Fibroblast of mammary gland (primary cell): ENCODE measurements around the gene HID1.
A peak's percentile ranks its signal among the peaks of the same experiment; 100 is the strongest.

ENCODE experiments used
- DNase-seq: peaks from one replicate; pipeline ENCODE4 v3.0.0-alpha.2; 2010; ENCODE audit warnings: low read depth
- H3K4me3 ChIP-seq: 2 replicates; pipeline ENCODE4 v1.5.1; 2011; ENCODE audit warnings: low read depth, mild to moderate bottlenecking, low read length, moderate library complexity; ENCODE audit not compliant: control insufficient read depth
- TF ChIP-seq, protein P1 (sequence below): conservative IDR thresholded peaks from 2 replicates; pipeline ENCODE4 v1.5.1; 2011; ENCODE audit warnings: low read depth, low read length, inconsistent platforms; ENCODE audit not compliant: control insufficient read depth, insufficient read depth

Gene HID1

DNA sequence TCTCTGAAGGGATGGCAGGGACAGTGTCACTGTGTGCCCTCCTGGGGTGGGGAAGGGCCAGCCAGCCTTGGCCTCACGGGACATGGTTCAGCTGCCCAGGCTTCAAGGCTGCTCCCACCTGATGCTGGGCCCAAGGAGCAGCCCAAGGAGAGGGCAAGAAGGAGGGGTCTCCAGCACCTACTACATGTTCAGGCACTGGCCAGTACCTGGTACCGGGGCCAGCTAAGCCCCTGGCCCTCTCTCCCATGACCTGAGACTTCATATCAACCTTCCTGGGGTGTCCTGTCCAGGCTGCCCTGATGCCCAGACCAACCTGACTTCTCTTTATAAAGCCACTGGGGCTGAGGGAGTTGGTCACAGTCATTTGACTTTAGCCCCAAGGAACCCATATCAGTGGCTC is 50.8 kb downstream of the HID1 start:
- TF ChIP-seq, protein P1, sequence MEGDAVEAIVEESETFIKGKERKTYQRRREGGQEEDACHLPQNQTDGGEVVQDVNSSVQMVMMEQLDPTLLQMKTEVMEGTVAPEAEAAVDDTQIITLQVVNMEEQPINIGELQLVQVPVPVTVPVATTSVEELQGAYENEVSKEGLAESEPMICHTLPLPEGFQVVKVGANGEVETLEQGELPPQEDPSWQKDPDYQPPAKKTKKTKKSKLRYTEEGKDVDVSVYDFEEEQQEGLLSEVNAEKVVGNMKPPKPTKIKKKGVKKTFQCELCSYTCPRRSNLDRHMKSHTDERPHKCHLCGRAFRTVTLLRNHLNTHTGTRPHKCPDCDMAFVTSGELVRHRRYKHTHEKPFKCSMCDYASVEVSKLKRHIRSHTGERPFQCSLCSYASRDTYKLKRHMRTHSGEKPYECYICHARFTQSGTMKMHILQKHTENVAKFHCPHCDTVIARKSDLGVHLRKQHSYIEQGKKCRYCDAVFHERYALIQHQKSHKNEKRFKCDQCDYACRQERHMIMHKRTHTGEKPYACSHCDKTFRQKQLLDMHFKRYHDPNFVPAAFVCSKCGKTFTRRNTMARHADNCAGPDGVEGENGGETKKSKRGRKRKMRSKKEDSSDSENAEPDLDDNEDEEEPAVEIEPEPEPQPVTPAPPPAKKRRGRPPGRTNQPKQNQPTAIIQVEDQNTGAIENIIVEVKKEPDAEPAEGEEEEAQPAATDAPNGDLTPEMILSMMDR = no peak
- H3K4me3 ChIP-seq = no peak overlapping the region
- DNase-seq = no peak

DNA sequence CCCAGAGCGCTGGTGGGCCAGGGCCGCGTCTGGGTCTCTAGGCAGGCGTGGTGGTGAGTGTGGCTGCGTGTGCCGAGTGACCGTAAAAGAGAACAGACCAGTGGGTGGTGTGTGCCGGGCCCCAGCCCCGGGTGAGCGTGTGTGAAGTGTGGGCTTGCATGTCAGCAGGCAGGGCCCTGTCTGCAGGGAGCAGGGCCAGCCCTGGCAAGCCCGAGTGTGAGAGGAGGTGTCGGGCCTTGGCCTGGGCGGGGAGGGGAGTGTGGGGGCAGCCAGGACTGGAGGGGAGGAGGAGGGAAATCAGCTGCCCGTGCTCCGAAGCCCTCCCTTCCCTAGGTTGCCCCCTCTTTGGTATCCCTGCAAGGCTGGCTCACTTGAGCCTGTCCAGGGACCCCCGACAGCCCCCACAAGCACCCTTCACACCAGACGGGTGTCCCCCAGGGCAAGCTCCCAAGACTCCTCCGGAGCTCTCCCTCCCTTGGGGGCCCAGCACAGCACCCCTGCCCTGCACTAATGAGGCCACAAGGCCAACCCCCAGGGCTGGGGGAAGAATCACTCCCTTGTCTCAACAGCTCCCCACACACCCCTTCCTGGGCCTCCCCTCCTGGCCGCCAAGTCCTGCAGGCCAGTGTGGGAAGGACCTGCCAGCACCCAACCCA is 51.4 kb downstream of the HID1 start:
- no peak for DNase-seq
- no peak overlapping the region for H3K4me3 ChIP-seq
- TF ChIP-seq, protein P1 = no peak

DNA sequence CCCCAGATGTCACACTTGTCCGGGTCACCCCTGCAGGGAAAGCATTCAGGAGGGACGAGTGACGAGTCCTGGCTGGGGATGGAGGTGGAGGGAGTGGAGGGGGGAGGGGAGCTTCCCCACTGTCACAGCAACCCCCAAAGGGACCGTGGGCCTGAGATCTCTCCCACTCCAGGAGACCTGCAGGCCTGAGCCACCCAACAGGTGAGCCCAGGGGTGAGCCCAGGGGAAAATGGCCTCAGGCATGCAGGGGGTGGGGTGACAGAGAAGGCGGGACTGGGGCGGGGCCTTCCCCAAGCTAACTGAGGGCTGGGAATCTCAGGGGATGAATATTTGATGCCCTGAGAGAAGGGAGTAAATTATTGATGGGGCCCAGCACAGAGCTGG is 51.9 kb downstream of the HID1 start:
- TF ChIP-seq, protein P1 = no peak
- DNase-seq = no peak
- H3K4me3 ChIP-seq = no peak overlapping the region

DNA sequence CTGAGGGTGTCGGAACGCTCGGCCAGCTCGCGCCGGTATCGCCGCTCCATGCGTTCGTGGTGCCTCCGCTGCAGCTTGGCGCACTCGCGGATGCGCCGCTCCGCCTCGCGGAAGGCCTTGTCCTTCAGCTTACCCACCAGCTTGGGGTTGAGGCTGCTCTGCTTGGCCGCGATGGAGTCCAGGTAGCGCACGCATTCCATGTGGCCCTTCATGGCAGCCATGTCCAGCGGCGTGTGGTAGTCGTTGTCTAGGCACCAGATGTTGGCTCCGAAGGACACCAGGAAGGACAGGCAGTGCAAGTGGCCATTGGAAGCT is 52.3 kb downstream of the HID1 start:
- H3K4me3 ChIP-seq = no peak overlapping the region
- TF ChIP-seq, protein P1 = no peak
- no peak for DNase-seq

DNA sequence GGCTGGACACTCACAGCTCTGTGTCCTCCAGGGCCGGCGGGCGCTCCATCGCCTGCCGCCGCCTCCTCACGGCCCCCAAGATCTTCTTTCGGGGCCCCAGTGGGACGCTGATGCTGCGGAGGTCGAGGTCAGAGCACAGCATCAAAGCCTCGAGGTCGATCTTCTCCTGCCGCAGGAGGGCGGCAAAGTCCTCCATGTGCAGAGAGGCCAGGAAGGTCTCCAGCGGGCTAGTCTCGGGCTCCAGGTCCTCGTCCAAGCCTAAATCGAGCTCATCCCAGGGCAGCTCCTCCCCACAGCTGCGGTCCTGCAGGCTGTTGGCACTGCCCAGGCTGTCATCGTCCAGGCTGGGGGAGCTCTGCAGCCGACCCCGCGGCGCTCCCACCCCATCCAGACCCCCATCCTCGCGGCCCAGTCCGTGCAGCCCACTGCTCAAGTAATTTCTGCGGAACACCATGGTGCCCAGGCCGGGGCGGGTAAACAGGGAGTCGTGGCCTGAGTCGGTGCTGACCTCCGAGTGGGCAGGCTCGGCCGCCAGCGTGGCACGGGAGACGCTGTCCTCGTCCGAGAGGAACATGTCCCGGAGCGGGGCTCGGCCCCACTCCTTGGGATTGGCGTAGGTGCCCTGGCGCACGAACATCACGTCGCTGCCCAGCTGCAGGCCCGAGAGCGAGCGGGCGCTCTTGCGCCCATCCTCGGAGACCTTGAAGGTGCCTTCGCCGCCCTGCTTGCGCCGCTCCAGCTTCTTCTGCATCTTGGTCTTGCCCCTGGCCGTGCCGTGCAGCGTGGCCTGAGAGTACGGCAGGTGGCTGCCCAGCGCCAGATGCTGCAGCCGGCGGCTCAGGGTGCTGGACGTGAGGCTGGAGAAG is 52.9 kb downstream of the HID1 start:
- DNase-seq = peak; percentile 3
- H3K4me3 ChIP-seq = no peak overlapping the region
- TF ChIP-seq, protein P1 = no peak

DNA sequence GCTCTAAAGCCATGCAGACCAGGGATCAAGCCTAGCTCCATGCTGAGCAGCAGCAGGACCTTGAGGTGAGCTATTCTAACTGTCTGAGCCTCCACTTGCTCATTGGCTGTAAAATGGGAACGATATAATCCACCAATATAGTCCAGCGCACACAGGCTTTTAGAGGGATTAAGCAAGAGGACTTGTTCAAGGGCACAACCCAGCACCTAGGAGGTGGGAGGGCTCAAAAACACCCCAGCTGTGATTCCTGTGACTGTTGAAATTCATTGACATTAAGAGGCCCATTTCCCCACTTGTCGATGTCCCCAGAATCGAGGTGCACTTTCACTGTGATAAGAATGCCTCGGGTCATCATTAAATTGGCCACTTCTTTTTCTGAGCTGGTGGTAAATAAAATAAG is 53.7 kb downstream of the HID1 start:
- H3K4me3 ChIP-seq = no peak overlapping the region
- TF ChIP-seq, protein P1 = no peak
- DNase-seq = no peak
